SU-DHL-6 (cell line): ENCODE measurements around the gene NEK6.
A peak's percentile ranks its signal among the peaks of the same experiment; 100 is the strongest.

Experiments
- H2AFZ ChIP-seq: fragments of 200-600 bp; sonication (generic); 2 replicates; pipeline ENCODE4 v1.6.1; 2014; ENCODE audit warnings: low read depth, mild to moderate bottlenecking, moderate library complexity, mixed read lengths, antibody characterized with exemption, low read length; ENCODE audit not compliant: severe bottlenecking
- H3F3A ChIP-seq: fragments of 200-600 bp; shearing (Covaris generic); 2 replicates; pipeline ENCODE4 v1.6.0; 2016; ENCODE audit warnings: antibody characterized with exemption, mild to moderate bottlenecking; ENCODE audit not compliant: insufficient read depth
- H3K27ac ChIP-seq: fragments of 200-600 bp; sonication (generic); 2 replicates; pipeline ENCODE4 v1.5.1; 2016; ENCODE audit warnings: low read depth, mild to moderate bottlenecking, low read length, moderate library complexity, mixed read lengths
- H3K27me3 ChIP-seq: fragments of 200-600 bp; sonication (generic), shearing (Covaris generic); 2 replicates; pipeline ENCODE4 v1.6.0; 2014; ENCODE audit warnings: mild to moderate bottlenecking, low read length
- H3K36me3 ChIP-seq: fragments of 200-600 bp; sonication (generic); 2 replicates; pipeline ENCODE4 v1.6.1; 2014; ENCODE audit warnings: mild to moderate bottlenecking, low read length, mixed read lengths
- H3K4me2 ChIP-seq: fragments of 300-600, 200-600 bp; shearing (Covaris generic), sonication (generic); 2 replicates; pipeline ENCODE4 v1.6.0; 2014; ENCODE audit warnings: low read length, low read depth, mild to moderate bottlenecking; ENCODE audit not compliant: poor library complexity, severe bottlenecking
- H3K4me3 ChIP-seq: fragments of 200-600 bp; sonication (generic); 2 replicates; pipeline ENCODE4 v1.5.1; 2014; ENCODE audit warnings: antibody characterized with exemption, low read length, mild to moderate bottlenecking, mixed read lengths; ENCODE audit not compliant: insufficient read depth, poor library complexity, severe bottlenecking
- H3K79me2 ChIP-seq: fragments of 200-600 bp; sonication (generic); 2 replicates; pipeline ENCODE4 v1.6.1; 2014; ENCODE audit warnings: mild to moderate bottlenecking, low read length, moderate library complexity; ENCODE audit not compliant: insufficient read depth
- H3K9ac ChIP-seq: fragments of 200-600 bp; sonication (generic); 2 replicates; pipeline ENCODE4 v1.7.0; 2014; ENCODE audit warnings: mild to moderate bottlenecking, low read length
- H3K9me2 ChIP-seq: fragments of 200-600 bp; sonication (generic); replicated peaks from 2 replicates; pipeline ENCODE4 v1.6.1; 2014; ENCODE audit warnings: low read length; ENCODE audit not compliant: insufficient read depth
- H3K9me3 ChIP-seq: fragments of 200-600 bp; sonication (generic); 2 replicates; pipeline ENCODE4 v1.6.1; 2014; ENCODE audit warnings: low read length, mixed read lengths; ENCODE audit not compliant: insufficient read depth
- H4K20me1 ChIP-seq: fragments of 200-600 bp; sonication (generic); 2 replicates; pipeline ENCODE4 v1.6.1; 2014; ENCODE audit warnings: low read depth, mild to moderate bottlenecking, antibody characterized with exemption, low read length, moderate library complexity, mixed read lengths
- EZH2phosphoT487 ChIP-seq: fragments of 200-600 bp; sonication (generic), shearing (Covaris generic); conservative IDR thresholded peaks from 2 replicates; pipeline ENCODE4 v1.6.1; 2018; ENCODE audit warnings: mild to moderate bottlenecking, antibody characterized with exemption, low read length, moderate library complexity, mixed read lengths
- TF ChIP-seq, protein P1 (sequence below): fragments of 200-600 bp; sonication (generic); IDR thresholded peaks from one replicate; pipeline ENCODE4 v1.5.1; 2017; ENCODE audit warnings: antibody characterized with exemption, mild to moderate bottlenecking, low read length, moderate library complexity; ENCODE audit not compliant: insufficient read depth, poor library complexity, severe bottlenecking

NEK6 gene

GRCh38 chr9:124291801-124292396, 34.1 kb downstream of the NEK6 start:
- Histone ChIP-seq H3K4me3 (no peak overlapping the region), H3K9me2 (no peaks in the 10 kb centered on the region), H4K20me1 (peaks cover 5% of the 10 kb centered on the region; the same call in 1 of the 2 replicates), H3K79me2 (peaks cover 95% of the 10 kb centered on the region), H3K27me3 (no peaks in the 10 kb centered on the region), H2AFZ (no peak overlapping the region), H3K36me3 (no peaks in the 10 kb centered on the region; the same call in 1 of the 2 replicates), H3F3A (peaks cover 15% of the 10 kb centered on the region; the same call in 1 of the 2 replicates), H3K9me3 (no peaks in the 10 kb centered on the region), H3K27ac (peak overlapping the region; percentile 98), H3K9ac (peak overlapping the region; percentile 35), H3K4me2 (peak overlapping the region; percentile 51)
- TF ChIP-seq, protein P1, sequence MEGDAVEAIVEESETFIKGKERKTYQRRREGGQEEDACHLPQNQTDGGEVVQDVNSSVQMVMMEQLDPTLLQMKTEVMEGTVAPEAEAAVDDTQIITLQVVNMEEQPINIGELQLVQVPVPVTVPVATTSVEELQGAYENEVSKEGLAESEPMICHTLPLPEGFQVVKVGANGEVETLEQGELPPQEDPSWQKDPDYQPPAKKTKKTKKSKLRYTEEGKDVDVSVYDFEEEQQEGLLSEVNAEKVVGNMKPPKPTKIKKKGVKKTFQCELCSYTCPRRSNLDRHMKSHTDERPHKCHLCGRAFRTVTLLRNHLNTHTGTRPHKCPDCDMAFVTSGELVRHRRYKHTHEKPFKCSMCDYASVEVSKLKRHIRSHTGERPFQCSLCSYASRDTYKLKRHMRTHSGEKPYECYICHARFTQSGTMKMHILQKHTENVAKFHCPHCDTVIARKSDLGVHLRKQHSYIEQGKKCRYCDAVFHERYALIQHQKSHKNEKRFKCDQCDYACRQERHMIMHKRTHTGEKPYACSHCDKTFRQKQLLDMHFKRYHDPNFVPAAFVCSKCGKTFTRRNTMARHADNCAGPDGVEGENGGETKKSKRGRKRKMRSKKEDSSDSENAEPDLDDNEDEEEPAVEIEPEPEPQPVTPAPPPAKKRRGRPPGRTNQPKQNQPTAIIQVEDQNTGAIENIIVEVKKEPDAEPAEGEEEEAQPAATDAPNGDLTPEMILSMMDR: no peak
- no peak for TF ChIP-seq EZH2phosphoT487

DNA sequence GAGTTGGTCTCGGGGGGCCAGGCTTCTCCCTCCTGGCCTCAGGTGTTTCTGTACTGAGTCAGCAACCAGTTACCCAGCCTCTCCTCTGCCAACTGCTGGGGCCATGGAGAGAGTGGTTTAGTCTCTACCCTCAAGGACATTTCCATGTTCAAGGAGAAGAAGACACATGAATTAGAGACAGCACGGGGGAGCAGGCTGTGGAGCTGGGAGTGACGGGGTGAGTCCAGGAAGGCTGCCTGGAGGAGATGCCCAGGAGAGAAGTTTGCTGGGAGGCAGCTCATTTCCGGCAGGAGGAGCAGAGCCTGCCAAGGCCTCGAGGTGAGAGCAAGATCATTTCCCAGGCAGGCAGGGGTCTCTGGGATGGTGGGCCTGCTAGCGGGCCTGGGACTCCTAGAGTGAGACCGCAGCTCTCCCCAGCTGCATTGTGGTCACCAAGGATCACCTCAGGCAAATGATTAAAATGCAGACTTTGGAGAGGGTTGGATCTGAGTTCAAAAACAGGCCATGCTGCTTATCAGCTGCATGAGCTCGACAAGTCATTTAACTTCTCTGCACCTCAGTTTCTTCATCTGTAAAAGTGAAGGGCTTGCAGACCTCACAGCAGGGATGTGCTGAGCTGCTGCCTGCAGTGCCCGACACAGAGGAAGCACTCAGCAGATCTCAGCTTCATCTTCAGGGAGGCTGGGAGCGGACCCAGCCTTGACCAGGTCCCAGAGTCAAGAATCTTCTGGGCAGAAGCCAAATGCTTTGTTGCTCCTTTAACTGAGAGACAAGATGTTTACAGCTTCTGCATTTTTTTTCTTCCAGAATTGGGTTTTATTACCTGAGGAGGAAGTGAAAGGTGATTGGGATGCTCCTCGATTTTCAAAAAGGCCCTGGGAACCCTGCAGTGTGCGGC, 35.2 kb downstream of the NEK6 start:
- Histone ChIP-seq H3K9me3 (no peaks in the 10 kb centered on the region), H3K4me2 (no peak overlapping the region), H3F3A (peaks cover 12% of the 10 kb centered on the region; the same call in 1 of the 2 replicates), H3K79me2 (peaks cover 95% of the 10 kb centered on the region), H3K4me3 (no peak overlapping the region), H3K27me3 (no peaks in the 10 kb centered on the region), H3K27ac (peak overlapping the region; percentile 98), H3K9me2 (no peaks in the 10 kb centered on the region), H4K20me1 (peaks cover 9% of the 10 kb centered on the region; the same call in 1 of the 2 replicates), H3K36me3 (no peaks in the 10 kb centered on the region), H3K9ac (peak overlapping the region; percentile 35), H2AFZ (no peak overlapping the region)
- TF ChIP-seq, protein P1: no peak
- no peak for TF ChIP-seq EZH2phosphoT487

DNA sequence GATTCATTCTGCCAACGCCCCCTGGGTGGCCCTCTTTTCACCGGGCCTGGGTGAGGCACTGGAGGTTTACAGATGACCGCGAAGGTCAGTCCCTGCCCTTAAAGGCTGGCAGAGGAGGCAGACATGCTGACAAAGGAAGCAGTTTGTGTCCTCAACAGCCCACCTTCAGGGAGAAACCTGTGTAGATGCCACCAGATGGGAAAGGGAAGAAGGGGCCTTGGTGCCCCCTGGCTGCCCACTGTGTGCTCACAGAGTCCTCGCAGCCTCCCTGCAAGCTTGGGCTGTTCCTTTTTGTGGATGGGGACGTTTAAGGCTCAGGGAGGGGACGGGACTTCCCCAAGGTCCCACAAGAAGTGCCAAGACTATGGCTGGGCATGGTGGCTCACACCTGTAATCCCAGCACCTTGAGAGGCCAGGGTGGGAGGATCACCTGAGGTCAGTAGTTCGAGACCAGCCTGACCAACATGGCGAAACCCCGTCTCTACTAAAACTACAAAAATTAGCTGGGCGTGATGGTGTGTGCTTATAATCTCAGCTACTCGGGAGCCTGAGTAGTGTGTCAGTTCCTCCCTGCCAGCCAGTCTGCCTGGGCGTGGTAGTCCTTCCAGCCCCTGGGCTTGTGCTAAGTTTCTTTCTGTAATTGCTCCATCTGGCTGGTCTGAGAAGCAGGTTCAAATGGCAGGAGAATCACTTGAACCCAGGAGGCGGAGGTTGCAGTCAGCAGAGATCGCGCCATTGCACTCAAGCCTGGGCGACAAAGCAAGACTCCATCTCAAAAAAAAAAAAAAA, 36.2 kb downstream of the NEK6 start:
- Histone ChIP-seq H3K36me3 (no peaks in the 10 kb centered on the region), H4K20me1 (peaks cover 9% of the 10 kb centered on the region; the same call in 1 of the 2 replicates), H3K27me3 (no peaks in the 10 kb centered on the region), H3F3A (peaks cover 11% of the 10 kb centered on the region; the same call in 1 of the 2 replicates), H2AFZ (no peak overlapping the region), H3K79me2 (peaks cover 95% of the 10 kb centered on the region), H3K9ac (no peak overlapping the region), H3K9me3 (no peaks in the 10 kb centered on the region), H3K9me2 (no peaks in the 10 kb centered on the region), H3K4me3 (no peak overlapping the region), H3K4me2 (no peak overlapping the region), H3K27ac (peak overlapping the region; percentile 98; the same call in 1 of the 2 replicates)
- no peak for TF ChIP-seq EZH2phosphoT487
- TF ChIP-seq, protein P1: no peak
